ENCODE data around the gene OTUB2.
A peak's percentile ranks its signal among the peaks of the same experiment; 100 is the strongest.
"Not testable (repeated sequence)": the region's sequence is repeated elsewhere in the genome, so short reads cannot be mapped to it uniquely, and the experiment has no call there.

Gene OTUB2

DNA sequence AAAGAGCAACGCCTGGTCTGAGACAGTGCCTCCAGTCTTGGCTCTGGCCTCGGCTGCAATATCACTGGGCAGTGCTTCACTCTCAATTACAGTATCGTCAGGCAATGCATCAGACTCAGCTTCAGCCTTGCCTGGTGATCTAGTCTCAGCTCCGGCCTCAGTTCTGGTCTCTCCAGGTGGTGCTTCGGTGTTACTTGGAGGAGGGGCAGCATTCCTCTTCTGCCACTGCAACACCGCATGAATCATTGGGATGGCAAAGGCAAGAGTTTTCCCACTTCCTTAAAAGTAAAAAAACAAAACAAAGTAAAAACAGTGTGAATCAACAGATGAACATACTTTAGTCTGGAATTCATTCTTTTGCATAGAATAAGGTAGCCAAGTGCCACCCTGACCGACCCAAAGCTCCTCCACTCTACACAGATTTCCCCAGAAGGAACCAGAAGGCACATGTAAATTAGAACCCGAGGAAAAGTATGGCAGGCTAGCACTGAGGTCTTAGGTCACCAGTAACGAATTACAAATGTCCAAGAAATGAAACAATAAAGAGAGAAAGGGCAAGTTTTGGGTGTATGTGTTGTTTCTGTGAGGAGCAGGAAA lies 36.3 kb downstream of the OTUB2 start:
- no peak for DNase-seq

DNA sequence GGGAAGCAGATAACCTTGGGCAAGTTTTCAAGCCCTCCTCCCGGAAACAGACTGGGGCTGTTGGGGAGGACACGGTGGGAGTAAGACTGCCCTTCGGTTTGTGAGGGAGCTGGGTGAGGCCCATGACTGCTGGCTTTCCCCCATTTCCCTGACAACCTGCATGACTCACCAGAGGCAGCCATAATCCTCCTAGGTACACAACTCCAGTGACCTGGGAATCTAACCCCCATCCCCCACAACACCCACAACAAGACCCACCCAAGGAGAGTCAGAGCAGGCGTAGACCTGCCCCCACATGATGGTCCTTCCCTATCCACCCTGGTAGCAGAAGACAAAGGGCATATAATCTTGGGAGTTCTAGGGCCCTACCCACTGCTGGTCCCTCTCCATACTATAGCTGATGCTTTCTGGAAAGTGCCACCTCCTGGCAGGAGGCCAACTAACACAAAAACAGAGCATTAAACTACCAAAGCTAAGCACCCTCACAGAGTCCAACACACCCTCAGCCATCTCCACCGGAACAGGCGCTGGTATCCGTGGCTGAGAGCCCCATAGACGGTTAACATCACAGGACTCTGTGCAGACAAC lies 40.0 kb downstream of the OTUB2 start:
- DNase-seq: no peak

DNA sequence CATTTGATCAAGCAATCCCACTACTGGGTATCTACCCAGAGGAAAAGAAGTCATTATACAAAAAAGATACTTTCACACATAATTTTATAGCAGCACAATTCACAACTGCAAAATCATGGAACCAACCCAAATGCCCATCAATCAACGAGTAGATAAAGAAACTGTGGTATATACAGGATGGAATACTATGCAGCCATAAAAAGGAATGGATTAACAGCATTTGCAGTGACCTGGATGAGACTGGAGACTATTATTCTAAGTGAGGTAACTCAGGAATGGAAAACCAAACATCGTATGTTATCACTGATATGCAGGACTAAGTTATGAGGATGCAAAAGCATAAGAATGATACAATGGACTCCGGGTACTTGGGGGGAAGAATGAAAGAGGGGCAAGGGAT lies 45.9 kb downstream of the OTUB2 start:
- DNase-seq: not testable (repeated sequence)

DNA sequence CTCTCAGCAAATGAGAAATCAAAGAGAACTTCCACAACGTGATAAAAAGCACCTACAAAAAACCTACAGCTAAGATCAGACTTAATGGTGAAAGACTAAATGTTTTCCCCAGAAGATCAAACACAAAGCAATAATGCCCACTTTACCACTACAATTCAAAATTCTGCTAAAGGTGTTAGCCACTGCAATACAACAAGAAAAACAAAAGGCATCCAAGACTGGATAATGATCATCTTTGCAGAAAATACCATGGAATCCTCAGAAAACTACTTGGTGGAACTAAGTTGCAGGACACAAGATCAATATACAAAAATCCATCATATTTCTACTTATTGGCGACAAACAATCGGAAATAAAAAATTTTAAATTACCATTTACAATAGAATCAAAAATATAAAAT lies 48.4 kb downstream of the OTUB2 start:
- no peak for DNase-seq

DNA sequence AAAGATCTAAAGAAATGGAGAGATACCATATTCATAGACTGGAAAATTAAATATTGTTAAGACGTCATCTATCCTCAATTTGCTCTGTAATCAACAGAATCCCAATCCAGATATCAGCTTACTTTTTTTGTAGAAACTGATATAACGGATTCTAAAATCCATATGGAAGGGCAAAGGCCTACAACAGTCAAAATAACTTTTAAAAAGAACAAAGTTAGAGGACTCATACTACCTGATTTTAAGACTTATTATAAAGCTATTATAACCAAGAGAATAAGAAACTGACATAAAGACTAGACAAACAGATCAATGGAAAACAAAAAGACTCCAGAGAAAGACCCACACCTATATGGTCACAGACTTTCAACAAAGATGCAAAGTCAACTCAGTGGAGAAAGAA lies 48.9 kb downstream of the OTUB2 start:
- DNase-seq: no peak

DNA sequence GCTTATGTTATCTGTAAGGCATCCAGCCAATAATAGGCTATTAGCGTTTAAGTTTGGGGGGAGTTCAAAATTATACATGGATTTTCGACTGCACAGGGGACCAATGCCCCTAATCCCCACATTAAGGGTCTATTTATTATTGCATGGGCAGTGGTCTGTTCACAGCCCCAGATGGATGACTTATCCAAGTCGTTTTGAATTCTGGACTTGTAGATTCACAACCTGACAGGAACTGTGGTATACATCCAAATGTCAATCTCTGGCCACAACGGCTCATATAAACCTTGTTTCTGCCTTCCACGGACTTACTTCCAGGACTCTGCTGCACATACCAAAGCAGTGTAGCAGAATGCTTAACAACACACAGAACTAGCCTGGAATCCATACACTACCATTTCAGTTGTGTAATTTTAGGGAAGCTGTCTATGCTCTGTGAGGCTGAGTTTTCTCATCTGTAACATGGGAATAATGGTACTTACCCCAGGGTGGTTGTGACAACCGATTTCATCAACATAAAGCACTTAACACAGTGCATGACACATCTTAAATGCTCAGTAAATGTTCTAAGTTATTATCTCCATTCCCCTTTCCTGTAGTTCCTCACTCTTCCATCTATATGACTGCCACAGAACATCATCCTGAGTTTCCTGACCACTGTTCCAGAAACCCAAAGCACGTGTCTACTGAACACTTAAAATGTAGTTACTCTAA lies 51.1 kb downstream of the OTUB2 start:
- DNase-seq: no peak

DNA sequence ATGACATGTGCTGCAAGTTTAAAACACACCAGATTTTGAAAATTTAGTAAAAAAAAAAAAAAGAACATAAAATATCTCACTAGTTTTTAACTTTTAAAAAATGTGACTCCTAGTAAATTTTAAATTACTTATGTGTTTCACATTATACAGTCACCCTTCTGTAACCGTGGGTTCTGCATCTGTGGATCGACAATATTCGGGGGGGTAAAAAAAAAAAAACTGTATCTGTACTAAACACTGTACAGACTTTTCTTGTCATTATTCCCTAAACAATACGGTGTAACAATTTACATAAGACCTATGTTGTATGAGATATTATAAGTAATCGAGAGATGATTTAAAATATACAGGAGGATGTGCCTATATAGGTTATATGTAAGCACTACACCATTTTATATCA lies 51.7 kb downstream of the OTUB2 start:
- no peak for DNase-seq

DNA sequence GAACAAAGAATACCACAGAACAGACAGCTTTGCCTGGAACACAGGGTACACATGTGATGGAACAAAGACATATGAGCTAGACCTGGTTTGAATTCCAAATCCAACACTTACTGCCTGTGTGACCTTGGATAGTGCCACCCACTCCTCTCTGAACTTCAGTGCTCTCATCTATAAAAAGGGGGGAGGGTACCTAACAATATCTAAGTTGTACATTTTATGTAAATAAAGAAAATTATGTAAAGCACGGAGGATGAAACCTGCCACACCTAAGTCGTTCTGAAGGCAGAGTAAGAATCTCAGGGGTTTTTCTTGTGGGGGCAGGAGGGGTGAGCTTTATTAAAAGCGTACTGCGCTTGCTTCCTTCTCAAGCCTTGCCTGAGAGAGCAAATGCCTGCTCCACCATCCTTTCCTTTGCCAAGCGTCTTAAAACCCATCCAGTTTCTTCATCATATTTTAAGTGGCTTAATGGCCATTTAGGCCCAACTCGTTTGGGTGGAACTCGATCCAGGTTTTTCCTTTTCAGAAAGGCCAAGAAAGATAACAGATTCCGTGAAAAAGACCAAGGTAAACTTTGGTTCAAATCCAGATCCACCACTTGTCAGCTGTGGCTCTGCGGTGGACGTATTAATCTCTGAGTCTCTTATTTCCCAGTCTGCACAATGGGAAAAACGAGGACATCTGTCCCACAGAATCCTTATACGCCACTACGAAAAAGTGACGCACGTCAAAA lies 53.9 kb downstream of the OTUB2 start:
- peak; percentile 32 for DNase-seq

DNA sequence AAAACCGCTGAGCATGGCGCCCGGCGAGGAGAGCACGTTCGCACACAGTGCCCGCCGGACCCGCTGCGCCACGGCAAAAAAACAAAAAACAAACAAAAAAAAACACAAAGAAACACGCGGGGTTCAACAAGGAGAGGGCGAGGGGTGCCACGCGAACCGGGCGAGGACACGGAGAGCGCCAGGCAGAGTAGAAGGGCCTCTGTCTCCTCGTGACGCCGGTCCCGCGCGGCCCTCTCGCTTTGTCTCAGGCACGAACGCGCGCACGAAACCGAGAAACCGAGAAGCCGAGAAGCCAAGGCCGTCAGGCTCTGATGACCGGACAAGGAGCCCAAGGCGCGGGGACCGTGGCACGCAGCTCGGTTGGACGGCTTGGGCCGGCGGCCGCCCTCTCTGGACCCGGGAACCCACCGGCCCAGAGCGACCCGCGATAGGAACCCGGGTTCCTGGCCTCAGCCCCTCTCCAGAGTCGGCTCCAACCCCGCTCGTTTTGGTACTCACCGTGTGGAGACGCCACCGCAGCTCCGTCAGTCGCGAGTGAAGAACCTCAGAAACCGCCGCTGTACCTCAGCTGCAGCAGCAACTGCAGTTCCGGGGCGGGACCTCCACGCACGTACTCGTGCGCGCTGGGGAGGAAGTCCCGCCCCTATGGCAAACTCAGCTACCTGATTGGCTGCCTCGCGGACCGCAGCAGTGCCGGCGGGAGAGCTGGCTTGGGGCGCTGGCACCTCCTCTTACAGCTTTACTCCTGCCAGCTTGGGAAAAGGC lies 54.7 kb downstream of the OTUB2 start, which contains the start of the genes DDX24 and IFI27L1:
Gene DDX24 (minus strand): TSS at position 582 of the 765 bp plus-strand sequence. CDS start 1,460 bp downstream, outside the sequence.
Gene IFI27L1 (plus strand): TSS at position 690 of the 765 bp plus-strand sequence. CDS start 15,628 bp downstream, outside the sequence.
- DNase-seq: peak; percentile 92

DNA sequence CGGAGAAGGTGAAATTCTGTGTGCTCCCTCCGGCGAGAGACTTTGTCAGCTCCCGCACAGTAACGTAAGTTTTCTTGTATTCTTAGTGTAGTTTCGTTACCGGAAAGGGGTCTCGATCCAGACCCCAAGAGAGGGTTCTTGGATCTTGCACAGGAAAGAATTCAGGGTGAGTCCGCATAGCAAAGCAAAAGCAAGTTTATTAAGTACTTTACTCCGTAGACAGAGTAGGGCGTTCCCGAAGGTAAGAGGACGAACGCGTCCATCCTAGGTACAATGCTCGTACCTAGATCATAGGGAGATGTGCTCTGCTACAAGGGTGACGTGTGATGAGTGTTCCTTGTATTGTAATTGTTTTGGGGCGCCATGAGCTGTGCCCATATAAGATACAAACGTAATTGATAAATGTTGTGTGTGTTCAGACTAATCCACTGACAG lies 55.3 kb downstream of the OTUB2 start:
- DNase-seq: no peak

DNA sequence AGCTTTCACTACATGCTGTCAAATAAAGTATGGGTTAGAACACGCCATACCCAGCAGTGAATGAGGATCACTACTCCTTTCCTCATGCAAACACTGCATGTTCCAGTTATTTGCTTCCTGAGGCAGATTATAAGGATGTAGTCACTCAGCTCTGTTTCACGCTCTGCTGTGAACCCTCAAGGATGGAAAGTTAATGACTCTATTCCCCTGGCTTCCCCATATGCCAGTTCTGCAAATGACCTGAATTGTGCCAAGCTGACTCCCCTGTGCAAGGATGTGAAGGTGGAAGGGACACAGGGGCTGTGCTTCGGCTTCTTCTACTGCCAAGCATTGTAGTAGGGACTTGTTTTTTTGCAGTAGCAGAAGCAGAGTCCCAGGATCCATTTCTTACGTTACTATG lies 61.8 kb downstream of the OTUB2 start:
- no peak for DNase-seq

DNA sequence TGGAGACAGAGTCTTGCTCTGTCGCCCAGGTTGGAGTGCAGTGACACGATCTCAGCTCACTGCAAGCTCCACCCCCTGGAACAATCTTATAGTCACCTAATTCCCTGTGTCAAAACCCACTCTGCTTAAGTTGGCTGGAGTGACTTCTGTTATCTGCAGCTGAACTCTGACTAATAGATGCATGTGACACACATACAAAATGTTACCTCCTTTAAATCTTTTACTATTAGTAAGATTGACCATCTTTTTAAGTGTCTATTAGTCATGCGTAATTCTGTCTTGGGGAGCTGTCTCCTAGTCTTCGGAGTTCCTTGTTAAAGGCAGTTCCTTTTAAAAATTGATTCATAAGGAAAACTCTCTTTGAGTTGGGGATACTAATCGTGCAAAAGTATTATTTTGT lies 62.4 kb downstream of the OTUB2 start:
- no peak for DNase-seq

DNA sequence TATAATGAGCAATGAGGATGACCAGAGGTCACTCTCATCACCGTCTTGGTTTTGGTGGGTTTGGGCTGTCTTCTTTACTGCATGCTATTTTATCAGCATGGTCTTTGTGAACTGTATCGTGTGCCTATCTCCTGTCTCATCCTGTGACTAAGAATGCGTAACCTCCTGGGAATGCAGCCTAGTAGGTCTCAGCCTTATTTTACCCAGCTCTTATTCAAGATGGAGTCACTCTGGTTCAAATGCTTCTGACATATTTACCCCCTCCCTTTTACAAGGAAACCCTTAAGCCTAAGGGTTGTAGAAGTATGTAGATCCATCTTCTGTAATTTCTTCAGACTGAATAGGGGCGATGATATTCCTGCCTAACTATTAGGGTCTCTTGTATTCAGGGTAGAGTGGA lies 63.3 kb downstream of the OTUB2 start:
- DNase-seq: no peak

DNA sequence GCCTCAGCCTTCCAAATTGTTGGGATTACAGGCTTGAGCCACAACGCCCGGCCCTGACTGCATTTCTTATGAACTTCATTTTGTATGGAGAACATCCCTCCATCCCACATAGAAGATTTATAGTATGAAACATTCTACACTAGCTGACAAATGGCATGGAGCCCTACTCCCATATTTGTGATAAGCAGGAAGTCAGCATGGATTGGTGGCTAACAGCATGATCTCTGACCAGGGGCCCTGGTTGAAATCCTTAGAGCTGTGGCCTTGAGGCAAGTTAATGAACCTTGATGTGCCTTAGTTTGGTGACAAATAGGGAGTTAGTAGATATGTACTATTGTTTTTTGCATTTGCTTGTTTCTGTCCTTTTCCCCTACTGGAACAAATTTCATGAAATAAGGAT lies 67.3 kb downstream of the OTUB2 start:
- DNase-seq: no peak

DNA sequence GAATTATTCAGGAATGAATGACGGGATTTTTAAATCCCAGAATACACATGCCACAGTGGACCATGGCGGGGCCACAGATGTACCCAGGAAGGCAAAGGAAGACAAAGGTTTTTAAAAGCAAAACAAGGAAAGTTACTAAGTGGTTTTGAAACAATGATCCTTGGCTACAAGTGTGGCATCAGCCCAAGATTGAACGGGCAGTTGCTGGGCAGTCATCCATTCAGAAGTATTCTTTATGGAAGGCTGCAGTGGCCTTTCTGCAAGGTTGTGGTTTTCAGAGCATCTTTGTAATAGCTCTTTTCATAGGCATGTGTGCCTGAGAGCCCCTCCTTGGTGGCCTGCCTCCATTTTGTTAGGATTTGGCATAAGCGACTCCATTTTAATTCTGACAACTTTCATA lies 71.0 kb downstream of the OTUB2 start:
- DNase-seq: no peak

All from OCI-M1 (cell line).